HuH-7 (cell line): ENCODE measurements around the gene RING1.

ENCODE experiments used
- DNase-seq: peaks from one replicate; pipeline ENCODE4 v3.0.0; 2011; ENCODE audit warnings: low spot score

The RING1 gene

DNA sequence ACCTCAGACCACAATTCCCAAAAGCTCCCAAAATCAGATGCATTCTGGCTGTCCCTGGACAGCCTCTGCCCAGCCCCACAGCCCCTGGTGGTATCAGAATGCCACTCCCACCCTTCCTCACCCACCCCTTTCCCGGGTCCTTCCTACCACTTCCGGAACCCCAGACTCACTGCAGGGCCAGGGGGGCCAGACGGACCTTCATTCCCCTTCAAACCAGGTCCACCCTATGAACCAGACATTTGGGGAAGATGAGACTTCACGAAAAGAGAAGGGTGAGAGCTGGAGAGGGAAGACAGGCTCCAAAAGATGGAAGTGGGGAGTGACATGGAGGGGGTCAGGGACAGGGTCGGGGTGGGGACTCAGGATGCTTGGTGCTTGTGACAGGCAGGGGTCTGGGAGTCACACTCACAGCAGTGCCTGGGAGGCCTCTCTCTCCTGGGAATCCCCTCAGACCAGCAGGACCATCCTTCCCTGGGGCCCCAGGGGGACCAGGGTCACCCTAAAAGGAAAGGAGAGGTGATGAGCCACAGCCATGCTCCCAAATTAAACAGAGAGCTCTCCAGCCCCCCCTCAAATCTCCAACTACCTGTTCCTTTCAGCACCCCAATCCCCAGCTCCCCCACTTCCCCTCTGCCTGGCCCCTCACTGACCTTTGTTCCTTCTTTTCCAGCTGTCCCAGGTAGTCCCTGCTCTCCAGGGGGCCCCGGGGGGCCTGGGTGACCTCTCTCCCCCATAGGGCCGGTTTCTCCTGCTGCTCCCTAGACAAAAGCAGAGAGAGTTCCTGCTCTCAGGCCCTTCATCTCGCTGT is 36.2 kb upstream of the RING1 start:
- no peak for DNase-seq

DNA sequence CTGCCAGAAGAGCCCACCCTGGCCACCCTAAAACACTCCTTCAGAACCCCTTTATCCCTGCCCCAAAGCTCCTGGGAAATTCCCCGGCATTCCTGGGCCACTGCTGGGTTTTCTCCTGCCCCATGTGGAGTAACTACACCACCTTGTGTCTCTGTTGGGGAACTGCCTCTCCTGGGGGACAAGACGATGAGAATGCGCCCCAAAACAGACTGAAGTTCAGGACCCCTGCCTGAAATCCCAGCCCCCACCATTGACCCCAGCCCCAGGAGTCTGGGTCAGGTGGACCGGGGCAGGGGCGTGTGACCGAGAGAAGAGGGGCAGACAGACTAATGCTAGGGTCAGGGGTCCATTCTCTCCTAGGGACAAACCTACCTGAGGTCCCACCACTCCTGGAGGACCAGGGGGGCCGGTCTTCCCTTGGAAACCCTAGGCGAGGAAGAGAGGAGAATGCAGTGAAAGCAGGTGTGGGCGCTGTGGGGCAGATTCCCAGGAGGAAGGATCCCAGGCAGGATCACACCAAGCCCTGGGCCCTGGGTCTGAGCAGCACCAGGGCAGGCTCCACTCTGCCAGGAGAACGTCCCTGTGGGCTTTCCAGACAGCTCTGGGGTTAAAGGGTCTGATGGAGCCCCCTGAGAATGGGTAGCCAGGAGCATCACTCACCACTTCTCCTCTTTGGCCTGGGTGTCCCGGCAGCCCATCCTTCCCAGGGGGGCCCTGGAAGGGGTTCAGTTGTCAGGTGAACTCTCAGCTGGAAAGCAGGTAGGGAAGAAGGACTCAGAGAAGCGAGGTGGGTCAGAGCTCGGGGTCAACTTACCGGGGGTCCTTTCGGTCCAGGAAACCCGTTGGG is 35.4 kb upstream of the RING1 start:
- peak; percentile 67 for DNase-seq

DNA sequence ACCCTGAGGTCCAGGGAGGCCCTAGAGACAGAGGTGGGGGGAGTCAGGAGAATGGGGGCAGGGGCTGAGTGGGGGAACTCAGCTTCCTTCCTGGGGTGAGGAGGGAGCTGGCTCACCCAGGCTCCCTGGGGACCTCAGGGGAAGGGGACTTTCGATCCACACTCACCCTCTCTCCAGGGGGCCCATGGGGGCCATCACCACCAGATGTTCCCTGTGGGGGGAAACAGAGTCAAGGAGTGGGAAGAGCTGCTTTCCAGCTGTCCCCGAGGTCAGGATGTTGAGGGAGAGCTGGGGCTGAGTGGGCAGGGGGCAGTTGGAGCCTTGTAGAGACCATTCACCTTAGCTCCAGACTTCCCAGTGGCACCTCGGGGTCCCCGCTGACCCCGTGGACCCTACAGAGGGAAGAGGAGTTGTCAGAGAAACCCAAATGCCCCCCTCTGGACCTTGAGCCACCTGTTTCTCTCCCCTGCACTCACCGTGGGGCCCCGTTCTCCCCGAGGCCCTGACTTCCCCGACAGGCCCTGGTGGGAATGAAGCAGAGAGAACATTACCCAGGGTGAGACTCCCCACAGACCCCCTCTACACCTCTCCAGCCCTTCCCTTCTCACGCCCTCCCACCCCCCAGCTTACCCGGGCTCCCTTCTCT is 34.6 kb upstream of the RING1 start:
- DNase-seq, result no peak

DNA sequence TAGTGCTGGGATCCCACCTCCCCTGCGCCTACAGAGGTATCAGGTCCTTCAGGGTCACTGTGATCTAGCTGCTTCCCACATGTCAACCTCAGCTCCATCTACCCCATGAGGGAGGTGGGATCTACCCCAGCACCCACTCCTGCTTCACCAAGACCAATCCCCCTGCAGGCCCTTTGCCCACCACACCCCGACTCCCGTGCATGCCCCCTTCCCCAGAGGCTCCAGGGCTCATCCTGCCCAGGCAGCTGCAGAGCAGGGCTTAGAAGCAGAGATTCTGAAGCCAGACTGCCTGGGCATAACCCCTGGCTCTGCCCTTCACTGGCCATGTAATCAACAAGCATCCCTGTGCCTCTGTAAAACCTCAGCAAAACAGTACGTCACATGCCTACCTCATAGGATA is 33.5 kb upstream of the RING1 start:
- no peak for DNase-seq

DNA sequence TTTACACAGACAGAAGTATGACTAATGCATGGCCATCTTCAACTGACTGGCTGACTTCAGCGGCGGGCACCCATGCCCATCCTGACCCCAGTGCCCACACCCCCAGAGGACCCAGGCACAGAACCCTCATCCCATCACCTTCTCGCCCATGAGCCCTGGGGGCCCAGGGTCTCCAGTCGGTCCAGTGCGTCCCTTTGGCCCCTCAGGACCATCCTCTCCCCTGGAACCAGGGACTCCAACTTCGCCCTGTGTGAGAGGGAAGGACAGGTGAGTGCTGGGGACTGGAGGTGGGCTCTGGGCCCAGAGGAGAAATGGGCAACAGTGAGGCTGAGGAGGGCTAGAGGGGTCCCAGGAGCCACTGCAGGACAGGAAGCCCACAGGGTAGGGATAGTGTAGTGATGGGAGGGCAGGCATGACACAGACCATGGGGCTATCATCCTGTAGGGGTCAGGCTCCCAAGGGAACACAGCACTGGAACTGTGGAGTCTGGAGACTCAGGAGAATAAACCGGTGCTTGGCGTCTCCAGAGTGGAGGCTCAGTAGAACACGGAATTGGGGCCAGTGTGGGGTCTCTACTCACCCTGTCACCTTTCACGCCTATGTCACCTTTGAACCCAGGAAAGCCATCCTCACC is 32.7 kb upstream of the RING1 start:
- DNase-seq, result no peak

DNA sequence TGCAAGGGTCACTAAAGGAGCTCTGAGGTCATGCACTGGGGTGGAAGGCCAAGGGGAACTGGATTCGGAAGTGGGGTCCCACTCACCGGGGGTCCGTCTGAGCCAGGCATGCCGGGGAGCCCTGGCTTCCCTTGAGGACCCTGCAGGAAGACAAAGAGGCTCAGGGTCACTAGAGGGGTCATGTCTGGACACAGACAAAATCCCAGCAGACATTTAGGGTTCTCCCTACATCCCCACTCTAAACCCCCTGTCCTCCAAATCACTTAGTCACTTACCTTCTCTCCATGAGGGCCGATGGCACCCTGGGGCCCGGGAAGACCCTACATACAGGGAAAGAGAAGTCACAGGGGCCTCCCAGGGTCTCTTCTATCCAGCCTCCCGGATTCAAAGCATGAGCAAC is 31.4 kb upstream of the RING1 start:
- no peak for DNase-seq

DNA sequence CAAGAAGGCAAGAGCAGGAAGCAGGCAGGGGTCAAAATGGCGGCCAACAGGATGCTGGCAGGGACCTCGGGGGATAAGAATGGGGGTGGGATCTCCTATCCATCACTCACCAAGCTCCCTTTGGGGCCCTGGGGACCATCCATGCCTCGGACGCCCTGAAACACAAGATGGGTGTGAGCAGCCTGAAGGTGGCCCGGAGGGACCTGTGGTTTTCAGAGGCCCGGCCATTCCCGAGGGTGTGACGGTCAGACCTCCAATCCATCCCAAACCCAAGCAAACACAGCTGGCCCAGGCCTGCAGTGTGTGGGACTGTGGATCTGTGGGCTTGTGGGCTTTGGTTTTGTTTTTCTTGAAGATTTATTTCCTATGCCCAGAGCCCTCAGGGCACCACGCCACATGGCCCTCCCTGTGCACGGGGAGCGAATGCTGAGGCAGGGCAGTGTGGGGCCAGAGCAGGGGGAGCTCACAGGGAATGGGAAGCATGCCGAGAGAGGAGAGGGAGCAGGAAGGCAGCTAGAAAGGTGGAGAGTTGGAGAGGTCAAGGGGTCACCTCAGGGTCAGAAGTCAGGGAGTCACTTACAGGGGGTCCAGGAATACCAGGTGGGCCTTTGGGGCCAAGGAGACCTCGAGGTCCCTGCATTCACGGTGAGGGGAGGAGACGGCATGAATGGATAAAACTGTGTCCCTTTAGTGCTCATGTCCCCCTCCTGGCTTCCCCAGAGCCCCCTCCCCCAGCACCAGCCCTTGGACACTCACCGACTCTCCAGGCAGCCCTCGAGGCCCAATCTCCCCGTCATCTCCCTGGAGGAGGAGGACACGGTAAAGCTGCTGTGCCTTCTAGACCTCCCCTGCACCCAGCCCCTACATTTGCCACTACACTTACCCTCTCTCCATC is 30.5 kb upstream of the RING1 start:
- DNase-seq, result no peak

DNA sequence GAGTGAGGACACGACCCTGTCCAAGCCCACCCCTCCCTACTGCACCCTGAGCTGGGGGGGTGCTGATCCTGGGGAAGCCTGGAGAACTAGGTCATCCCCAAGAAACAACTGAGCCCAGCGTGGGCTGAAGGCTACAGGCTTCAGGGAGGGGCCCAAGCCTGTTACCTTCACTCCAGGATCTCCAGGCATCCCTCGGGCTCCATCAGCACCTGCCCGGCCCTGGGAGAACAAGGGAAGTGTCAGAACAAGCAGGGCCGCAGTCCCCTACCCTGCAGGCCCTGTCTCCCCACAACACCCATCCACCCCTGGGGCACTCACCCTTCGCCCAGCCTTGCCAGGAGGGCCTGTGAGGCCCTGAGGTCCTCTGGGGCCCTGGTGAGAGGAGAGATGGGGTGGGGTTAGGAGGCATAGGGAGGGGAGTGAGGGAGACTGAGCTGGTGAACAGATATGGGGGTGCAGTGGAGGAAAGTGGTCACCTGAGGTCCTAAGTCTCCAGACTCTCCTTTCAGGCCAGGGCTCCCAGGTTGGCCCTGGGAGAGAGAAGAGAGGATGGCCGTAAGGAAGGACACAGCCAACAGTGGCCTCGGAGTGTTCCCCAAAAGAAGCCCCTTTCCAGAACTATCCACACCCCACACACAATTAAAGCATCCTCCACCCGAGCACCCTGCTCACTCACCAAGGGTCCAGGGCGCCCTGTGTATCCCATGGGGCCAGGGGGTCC is 29.4 kb upstream of the RING1 start:
- no peak for DNase-seq

DNA sequence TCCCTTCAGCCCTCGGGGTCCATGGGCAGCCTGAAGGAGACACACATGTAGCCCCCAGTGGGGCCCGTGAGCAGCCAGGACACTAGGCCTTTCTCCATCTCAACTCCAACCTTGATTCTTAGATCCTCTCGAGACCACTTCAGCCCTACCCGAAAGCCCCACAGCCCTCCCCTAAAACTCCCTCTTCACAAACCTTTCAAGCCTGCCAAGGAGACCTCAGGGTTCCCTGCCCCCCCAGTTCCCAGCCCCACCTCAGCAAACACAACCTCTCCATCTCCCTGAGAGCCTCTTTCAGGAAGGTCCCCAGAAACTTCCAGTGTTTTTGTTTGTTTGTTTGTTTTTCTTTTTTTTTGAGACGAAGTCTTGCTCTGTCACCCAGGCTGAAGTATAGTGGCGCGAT is 27.2 kb upstream of the RING1 start:
- DNase-seq, result no peak

DNA sequence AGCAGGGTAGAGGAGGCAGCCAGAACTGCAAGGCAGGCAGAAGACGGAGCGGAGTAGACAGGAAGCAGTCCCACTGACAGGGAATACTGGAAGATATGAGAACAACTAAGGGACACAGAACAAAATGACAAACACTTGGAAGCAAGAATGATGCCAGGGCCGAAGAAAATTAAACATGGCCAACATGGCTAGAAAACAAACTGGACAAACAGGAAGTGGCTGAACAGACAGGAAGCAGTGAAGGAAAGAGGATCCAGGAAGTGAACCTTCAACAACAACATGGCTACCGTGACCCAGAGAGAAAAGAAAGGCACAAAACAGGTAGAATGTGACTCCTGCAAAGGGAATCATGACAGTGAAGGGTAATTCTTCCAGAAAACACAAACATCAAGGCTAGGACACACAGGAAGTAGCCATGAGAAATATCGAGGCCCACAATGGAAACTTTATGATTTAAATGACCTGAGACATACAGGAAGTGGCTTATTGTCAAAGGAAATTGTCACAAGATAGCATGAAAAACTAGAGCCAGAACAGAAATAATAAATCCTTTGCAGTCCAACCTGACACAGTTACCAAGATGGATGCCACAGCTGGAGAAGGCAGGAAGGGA is 25.1 kb upstream of the RING1 start:
- no peak for DNase-seq

DNA sequence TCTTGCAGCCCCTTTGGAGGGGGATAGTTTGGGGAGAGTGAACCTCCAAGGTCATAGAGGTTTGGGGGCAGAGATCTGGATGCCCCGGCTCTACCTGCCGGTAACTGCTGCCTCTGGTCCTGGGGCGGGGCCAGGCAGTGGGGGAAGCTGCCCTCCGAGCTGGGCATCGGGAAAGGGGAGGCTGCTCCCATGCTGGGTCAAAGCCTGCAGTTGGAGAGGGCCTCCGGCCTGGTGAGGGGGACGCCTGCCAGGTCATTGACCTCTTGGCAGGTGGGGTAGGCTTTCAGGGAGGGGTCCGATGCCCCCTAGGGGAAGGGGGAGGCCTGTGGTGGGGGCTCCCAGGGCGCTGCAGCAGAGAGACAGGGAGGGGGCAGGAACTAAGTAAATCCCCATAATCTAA is 23.1 kb upstream of the RING1 start:
- no peak for DNase-seq

DNA sequence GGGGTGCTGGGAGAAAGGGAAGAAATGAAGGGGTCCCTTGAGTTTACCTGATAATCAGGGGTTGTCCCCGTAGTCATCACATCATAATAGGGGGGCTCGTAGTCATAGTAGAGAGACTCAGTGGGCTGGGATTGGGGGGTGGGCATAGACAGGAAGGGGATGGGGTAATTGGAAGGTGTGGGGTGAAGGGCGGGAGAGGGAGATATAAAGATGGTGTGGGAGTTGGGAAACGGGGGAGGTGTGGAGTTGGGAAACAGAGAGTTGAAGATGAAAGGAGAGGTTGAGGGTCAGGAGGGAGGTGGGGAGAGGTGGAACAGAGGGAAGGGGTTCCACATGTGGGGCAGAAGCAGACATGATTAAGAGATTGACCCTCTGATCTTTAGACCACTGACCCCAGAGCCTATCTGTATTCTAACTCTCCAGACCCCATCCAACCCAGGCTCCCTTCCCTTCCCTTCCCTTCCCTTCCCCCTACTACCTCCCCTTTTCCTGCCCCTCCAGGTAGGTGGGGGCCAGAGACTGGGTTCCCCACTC is 22.6 kb upstream of the RING1 start:
- no peak for DNase-seq

DNA sequence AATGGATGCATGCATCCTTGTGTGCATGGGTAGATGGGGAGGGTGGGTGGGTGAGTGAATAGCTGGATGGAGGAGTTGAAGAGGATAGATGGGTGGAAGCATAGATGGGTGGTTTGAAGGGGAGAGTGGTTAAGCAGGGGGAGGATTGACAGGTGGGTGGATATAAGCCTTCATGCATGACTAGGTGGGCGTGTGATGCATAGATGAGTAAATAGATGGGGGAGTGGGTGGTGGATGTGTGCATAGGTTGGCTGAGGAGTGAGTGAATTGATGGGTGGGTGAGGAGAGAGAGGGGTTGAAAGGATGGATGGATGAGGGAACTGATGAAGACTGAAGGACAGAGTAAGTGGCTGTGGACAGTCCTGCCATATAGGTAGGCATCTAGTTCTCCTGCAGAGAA is 20.5 kb upstream of the RING1 start:
- no peak for DNase-seq

DNA sequence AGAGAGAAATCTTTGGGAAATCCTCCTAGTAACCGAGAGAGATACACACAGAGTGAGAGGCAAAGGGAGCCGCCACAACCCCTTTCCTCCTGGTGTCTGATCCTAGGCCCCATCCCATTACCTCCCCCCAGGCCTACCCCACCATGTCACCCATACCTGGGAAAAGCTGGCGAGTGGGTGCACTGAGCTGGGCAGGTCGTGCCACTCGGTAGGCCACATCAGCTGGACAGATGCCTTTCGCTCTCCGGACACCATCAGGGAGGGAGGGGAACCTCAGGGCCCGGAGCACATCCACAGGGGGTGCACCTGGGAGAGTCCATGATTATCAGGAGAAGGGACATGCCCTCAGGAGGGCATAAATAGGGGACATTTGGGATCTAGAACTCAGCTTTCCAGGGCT is 19.1 kb upstream of the RING1 start:
- no peak for DNase-seq

DNA sequence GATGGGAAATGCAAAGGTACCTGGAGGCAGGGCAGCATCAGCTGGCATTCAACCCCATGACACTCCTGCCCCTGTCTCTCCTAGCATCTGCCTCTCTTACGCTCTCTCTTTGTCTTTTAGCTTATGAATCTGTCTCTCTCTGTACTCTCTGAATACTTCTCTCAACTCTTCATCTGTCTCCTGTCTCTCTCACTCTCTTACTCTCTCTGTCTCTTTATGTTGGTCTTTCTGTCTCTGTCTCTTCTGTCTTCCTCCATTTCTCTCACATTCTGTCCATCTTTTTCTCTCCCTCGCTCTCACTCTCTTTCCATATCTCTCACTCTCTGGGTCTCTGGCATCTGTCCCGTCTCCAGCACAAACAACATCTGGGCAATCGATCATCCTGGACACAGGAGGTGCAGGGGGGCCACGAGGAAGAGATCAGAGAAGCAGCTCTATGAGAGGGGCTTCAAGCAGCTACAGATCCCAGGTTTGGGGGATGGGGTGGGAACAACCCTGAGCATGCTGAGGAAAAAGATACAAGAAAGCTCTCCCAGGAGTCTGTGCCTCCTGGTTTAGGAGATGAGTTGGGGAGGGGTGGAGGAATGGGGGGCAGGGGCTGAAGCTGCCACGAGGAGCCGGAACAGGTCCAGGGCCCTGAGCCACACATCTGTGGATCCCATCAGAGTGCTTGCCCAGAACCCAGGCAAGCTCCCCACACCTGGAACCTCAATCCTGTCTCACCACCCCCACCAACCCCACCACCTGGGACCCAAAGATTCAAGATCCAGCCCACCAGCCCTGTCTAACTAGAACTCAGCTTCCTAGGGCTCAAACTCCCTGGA is 18.5 kb upstream of the RING1 start:
- no peak for DNase-seq

DNA sequence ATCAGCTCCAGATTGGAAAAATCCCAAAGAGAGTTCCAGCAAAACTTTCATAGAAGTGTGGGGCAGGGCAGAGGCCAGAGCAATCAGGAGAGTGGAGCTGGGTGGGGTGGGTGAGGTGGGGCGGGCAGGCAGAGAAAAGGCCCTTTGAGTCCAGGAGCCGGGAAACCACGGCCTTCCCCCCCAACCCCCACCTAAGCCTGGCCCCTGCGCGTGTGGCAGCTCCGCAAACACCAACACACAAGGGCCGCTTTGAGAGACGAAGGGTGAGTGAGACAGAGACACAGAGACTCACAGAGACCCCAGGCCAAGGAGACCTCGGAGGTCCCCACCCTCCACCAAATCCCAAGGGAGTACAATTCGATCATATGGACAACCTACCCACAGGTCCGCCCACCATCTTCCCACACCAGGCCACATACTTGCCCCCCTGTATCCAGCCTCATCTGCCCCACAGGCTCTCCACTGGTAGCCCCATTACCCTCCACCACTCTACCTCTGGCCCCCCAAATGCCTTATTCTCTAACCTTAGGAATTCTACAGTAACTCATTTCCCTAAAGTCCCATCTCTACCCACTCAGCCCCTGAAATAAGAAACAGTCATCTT is 17.7 kb upstream of the RING1 start:
- DNase-seq, result no peak

DNA sequence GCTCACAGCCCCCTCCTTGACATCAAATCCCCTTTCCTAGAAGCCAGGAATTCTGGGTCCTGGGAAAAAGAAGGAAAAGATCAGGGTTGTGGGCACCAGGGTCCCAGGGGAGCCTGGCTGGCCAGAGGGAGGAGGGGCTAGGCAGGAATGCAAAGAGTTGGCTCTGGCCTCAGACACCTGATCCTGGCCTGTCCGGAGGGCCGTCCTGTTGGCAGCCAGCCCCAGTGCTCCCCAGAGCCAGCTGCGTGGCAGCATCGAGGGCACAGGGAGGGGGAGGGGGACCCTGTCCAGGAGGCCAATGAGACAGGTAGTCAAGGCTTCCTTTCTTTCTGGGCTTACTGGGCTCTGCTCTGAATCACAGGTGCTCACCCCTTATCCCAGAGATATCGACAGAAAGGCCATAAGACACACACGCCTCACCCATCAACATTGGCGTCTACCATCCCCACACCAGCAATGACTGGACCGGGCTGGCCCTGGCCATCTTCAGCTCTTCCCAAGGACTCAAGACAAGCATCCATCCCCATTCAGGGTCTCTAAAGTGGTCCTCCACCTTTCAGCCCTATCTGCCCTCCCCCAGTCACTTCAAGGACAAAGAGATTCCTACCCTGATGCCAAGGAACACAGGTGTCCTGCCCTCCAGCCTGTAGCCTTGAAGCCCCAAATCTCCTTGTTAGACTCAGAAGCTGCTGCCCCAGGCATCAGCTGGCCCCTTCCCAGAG is 16.8 kb upstream of the RING1 start:
- DNase-seq, result no peak

DNA sequence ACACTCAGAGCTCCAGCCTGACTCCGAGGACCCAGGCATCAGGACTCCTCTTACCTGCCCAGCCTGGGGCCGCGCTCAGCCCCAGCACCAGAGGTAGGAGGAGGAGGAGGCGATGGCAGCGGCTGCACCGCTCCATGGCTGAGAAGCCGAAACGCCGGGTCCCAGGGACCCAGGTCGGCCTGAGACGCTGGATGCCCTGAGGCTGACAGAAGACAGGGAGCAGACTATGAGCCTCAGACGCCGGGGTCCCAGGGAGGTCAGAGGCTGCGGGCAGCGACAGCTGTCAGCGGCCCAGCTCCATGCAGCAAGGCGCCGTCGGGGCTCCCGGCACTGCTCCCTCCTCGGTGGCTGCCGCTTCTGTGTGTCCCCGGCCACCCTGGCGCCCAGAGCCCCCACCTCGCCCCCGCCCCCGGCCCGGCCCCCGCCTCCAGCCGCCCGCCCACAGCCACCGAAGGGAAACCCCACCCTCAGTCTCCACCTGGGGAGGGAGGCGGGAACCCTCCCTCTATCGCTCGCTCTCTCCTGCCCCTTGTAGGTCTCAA is 16.1 kb upstream of the RING1 start, which contains the start of gene COL11A2:
COL11A2 (minus strand) TSS at position 363 of the 542 bp plus-strand sequence; CDS start at position 136, 227 bp downstream.
- DNase-seq, result no peak
